Measurements from ENCODE around the gene TRMT112. TPM values are rescaled to one million over a fixed set of nuclear protein-coding genes. Genes with fewer than 3 reads are reported as not detected.

The TRMT112 gene
- total RNA-seq, 1 donor from 2014 or later = 587 TPM

- DNase-seq (ENCODE audit: low read depth) (no peak), FAIRE-seq (no peak)
- Histone ChIP-seq H3K4me3 (ENCODE audit: low read depth, low read length) (no peak overlapping the region), H3K27me3 (ENCODE audit: control insufficient read depth, insufficient read depth, low read length) (peaks cover 39% of the 10 kb centered on the region), H3K36me3 (ENCODE audit: control insufficient read depth, insufficient read depth, low read length) (no peaks in the 10 kb centered on the region)
- TF ChIP-seq CTCF (IDR thresholded peaks at IDR 0.05; ENCODE audit: insufficient read depth, low read length, severe bottlenecking) = no peak
Measured at GRCh38 chr11:64297699-64298358, 19.5 kb downstream of the TRMT112 start.

- no peak for FAIRE-seq
- Histone ChIP-seq H3K27me3 (ENCODE audit: control insufficient read depth, insufficient read depth, low read length) (peaks cover 47% of the 10 kb centered on the region), H3K4me3 (ENCODE audit: low read depth, low read length) (no peak overlapping the region), H3K36me3 (ENCODE audit: control insufficient read depth, insufficient read depth, low read length) (no peaks in the 10 kb centered on the region)
- TF ChIP-seq CTCF (IDR thresholded peaks at IDR 0.05; ENCODE audit: insufficient read depth, low read length, severe bottlenecking) = no peak
- no peak for DNase-seq (ENCODE audit: low read depth)
Measured at GRCh38 chr11:64296830-64297698, 20.3 kb downstream of the TRMT112 start.

GRCh38 chr11:64296236-64296635, 21.1 kb downstream of the TRMT112 start:
- FAIRE-seq = no peak
- H3K27me3 ChIP-seq (ENCODE audit: control insufficient read depth, insufficient read depth, low read length) = peaks cover 47% of the 10 kb centered on the region
- TF ChIP-seq CTCF (IDR thresholded peaks at IDR 0.05; ENCODE audit: insufficient read depth, low read length, severe bottlenecking) = no peak
- H3K36me3 ChIP-seq (ENCODE audit: control insufficient read depth, insufficient read depth, low read length) = no peaks in the 10 kb centered on the region
- DNase-seq (ENCODE audit: low read depth) = no peak
- no peak overlapping the region for H3K4me3 ChIP-seq (ENCODE audit: low read depth, low read length)

- DNase-seq (ENCODE audit: low read depth) (no peak), FAIRE-seq (no peak)
- H3K36me3 ChIP-seq (ENCODE audit: control insufficient read depth, insufficient read depth, low read length) = no peaks in the 10 kb centered on the region
- H3K4me3 ChIP-seq (ENCODE audit: low read depth, low read length) = no peak overlapping the region
- H3K27me3 ChIP-seq (ENCODE audit: control insufficient read depth, insufficient read depth, low read length) = peaks cover 47% of the 10 kb centered on the region
- no peak for TF ChIP-seq CTCF (IDR thresholded peaks at IDR 0.05; ENCODE audit: insufficient read depth, low read length, severe bottlenecking)
Measured at GRCh38 chr11:64295760-64296159, 21.6 kb downstream of the TRMT112 start.

- Histone ChIP-seq H3K4me3 (ENCODE audit: low read depth, low read length) (no peak overlapping the region), H3K27me3 (ENCODE audit: control insufficient read depth, insufficient read depth, low read length) (peaks cover 40% of the 10 kb centered on the region), H3K36me3 (ENCODE audit: control insufficient read depth, insufficient read depth, low read length) (no peaks in the 10 kb centered on the region)
- no peak for TF ChIP-seq CTCF (IDR thresholded peaks at IDR 0.05; ENCODE audit: insufficient read depth, low read length, severe bottlenecking)
- no peak for DNase-seq (ENCODE audit: low read depth)
- no peak for FAIRE-seq
Measured at GRCh38 chr11:64294774-64295173, 22.6 kb downstream of the TRMT112 start.

Measured in bronchial epithelial cell (primary cell).